Measurements from ENCODE around the gene COQ8A.

COQ8A gene

DNA sequence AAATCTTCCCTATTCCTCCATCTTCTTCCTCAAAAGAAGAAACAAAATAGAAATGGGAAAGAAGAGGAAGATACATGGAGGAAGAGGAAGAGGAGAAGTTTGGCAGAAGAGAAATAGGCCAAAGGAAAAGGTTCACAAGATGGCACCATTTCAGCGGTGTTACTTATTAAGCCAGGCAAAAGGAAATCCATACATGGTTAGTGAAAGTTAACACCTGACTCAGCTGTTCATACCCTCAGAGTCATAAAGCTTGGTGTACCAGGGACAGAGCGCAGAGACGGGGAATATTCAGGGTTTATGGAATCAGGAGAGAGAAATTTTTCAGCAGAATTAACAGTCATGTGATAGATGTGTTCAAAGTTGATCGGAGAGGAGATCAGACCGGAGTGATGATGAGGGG is 70.6 kb downstream of the COQ8A start:
- no peak for DNase-seq (ENCODE audit: low spot score)

DNA sequence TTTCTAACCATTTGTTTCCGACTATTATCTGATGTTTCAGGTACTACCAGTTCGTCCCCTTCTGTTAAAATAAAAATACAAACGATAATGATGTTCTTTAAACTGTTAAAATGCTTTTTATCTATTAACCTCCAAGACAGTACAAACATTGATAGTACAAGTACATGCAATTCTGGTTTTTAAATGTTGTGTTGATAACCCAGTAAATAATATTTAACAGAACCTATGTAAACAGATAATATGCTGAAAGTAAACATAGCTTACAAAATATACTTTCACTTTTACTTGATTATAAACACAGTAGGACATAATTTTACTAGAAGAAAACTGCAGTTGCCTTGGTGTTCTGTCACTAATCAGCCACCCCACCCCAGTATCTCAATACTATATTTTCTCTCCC is 76.9 kb downstream of the COQ8A start:
- DNase-seq (ENCODE audit: low spot score), result no peak

DNA sequence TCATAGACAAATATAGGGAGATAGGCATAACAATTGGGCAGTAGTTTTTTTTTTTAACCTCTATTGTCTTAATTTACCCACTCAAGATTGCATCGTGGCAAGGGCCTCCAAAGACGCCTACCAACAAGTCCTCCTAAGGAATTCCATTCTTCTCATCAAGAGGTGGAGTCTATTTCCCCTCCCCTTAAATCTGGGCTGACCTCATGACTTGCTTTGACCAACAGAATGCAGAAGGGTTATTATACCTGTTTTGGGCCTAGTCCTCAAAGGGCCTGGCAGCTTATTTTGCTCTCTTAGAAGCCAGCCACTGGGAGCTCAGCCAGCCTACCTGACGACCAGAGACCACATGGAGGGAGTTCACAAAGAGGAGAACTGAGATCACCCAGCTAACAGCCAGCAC is 92.3 kb downstream of the COQ8A start:
- DNase-seq (ENCODE audit: low spot score), result no peak

DNA sequence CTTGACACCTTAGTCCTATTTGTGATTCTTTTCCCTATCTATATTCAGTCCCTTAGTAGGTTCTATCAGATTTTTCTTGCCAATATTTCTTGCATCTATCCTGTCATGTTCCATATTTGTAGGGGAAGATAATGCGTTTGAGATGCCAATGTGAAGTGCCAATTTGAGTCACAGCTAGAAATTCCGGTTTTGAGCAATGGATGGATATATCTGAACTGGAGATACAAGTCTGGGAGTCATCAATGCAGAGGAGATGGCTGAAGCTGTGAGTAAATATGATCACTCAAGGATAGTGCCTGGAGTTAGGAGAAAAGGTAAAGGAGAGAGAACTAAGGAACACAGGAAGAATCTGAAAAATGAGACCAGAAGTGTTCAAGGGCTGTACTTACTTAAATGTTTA is 93.8 kb downstream of the COQ8A start:
- DNase-seq (ENCODE audit: low spot score), result no peak

DNA sequence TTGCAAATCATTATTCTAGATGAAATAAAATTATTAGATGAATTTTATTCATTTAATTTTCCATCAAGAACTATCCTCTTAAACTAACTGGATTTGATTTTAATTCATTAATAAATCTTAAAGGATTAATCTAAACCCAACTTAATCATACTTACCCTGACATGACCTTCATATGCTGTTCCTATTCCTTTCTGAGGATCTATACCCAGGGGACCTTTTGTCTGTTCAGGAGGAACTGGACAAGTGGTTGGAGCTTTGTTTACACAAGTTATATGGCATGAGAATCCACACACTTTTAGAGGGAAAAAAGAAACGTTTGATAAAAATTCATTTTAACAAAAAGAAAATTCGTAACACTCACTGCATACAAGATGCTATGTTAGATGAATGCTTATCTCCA is 95.2 kb downstream of the COQ8A start:
- no peak for DNase-seq (ENCODE audit: low spot score)

DNA sequence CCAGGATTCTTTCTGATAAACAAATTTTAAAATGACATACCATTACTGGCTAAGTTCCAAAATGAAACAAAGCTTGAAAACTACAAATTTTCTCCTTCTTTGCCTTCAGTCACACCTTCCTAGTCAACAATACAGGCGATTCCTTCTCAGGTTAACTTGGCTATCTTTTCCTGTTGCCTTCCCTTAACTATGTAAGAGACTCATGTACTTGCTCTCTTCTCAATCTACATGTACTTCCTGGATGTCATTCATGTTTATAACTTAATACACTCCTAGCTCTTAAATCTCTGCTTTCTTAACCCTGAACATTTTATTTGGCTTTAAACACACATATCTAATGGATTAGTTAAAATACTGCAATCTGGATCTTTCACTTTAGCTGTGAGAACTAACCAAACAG is 97.0 kb downstream of the COQ8A start:
- no peak for DNase-seq (ENCODE audit: low spot score)
